Hematopoietic multipotent progenitor cell treated with erythropoietin and hydrocortisone succinate and interleukin-3 and kit ligand, for 4 days (in vitro differentiated cells): Measurements from ENCODE around the gene SCN1B.
"Not testable (repeated sequence)": the region's sequence is repeated elsewhere in the genome, so short reads cannot be mapped to it uniquely, and the experiment has no call there.

ENCODE experiments used
- DNase-seq: peaks from one replicate; pipeline ENCODE4 v3.0.0-alpha.2; 2015

SCN1B gene

GRCh38 chr19:35039881-35040825 lies 9.9 kb downstream of the SCN1B start:
- peak; percentile 55 for DNase-seq

GRCh38 chr19:35040826-35041547 lies 10.7 kb downstream of the SCN1B start:
- peak; percentile 88 for DNase-seq

DNA sequence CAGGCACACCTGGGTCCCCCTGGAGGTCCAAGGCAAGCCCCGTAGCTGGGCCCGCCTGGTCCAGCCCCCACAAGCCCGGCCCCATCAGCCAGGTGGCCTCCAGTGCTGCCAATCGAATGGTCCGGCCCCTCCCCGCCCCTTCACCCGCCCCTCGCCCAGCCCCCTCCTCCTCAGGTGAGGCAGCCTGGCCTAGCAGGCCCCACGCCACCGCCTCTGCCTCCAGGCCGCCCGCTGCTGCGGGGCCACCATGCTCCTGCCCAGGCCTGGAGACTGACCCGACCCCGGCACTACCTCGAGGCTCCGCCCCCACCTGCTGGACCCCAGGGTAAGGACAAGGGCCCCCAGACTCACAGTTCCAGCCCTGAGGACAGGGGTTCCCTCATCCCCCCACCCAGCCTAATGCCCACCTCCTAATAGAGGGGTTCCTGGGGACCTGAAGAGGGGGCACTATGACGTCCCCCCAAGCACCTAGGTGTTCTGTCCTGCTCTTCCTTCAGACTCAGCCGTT lies 11.3 kb downstream of the SCN1B start, which contains the start of gene HPN:
Gene HPN (plus strand): TSS at position 174 of the 508 bp plus-strand sequence. CDS start 786 bp downstream, outside the sequence.
- no peak for DNase-seq

DNA sequence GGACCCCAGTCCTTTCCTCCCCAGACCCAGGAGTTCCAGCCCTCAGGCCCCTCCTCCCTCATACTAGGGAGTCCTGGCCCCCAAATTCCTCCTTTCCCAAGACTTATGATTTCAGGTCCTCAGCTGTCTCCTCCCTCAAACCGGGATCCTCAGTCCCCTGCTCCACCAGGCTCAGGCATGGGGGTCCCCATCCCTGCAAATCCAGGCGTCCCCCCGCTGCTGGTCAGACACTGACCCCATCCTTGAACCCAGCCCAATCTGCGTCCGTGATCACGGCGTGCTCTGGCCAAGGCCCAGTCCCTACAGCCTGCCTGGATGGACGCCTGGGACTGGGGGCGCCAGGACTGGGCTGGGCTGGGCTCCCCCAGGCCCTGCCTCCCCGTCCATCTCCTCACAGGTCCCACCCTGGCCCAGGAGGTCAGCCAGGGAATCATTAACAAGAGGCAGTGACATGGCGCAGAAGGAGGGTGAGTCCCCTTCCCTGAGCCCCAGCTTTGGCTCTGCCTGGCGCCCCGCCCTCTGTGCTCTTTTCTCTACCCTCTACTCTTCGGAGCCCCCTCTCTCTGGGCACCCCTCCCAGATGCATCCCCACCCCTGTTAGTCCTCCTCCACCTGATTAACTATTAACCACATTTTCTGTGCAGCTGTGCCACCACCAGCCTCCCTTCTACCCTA lies 11.9 kb downstream of the SCN1B start:
- no peak for DNase-seq

DNA sequence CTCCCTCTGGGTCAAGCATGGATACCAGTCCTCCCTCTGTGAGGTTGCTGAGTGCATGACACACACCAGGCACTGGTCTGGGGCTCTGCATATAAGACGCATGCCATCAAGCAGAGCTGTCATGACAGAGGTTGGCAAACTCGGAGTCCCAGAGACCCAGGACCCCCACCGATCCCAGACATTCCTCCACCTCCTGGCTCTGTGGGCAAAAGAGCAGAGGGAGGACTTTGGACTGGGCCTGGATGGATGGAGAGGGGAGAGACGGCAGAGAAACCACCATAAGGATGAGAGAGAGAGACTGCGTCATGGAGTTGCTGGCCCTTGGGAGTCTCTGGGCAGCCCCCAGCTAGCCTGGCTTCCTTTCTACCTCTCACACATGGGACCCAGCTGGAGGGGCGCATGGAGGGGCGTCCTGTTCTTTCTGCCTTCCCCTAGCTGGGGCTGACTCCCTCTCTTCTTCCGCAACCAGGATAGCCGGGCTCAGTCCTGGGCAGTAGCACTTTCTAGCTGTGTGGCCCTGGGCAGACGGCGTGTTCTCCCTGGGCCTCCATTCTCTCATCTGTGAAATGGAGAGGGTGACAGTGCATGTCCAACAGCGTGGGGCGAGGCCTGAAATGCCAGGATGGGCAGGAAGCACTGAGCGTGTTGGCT lies 12.8 kb downstream of the SCN1B start:
- no peak for DNase-seq

DNA sequence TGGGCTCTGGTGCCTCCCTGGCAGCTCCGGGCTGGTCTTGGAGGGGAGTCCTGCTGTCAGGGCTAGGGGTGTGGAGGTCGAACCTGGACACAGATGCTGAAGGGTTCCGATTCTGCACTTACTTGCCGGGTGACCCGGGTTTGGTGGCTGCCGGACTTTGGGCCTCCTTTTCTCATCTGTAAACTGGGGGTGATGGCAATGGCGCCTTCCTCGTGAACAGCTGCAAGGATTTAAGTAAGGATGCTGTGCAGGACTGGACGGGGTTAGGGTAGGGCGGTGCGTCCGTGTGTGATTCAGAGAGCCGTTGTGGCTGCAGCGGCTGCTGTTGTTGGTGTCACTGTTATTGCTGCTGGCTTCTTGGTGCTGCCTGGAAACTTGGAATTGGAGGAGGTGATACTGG lies 13.6 kb downstream of the SCN1B start:
- no peak for DNase-seq

DNA sequence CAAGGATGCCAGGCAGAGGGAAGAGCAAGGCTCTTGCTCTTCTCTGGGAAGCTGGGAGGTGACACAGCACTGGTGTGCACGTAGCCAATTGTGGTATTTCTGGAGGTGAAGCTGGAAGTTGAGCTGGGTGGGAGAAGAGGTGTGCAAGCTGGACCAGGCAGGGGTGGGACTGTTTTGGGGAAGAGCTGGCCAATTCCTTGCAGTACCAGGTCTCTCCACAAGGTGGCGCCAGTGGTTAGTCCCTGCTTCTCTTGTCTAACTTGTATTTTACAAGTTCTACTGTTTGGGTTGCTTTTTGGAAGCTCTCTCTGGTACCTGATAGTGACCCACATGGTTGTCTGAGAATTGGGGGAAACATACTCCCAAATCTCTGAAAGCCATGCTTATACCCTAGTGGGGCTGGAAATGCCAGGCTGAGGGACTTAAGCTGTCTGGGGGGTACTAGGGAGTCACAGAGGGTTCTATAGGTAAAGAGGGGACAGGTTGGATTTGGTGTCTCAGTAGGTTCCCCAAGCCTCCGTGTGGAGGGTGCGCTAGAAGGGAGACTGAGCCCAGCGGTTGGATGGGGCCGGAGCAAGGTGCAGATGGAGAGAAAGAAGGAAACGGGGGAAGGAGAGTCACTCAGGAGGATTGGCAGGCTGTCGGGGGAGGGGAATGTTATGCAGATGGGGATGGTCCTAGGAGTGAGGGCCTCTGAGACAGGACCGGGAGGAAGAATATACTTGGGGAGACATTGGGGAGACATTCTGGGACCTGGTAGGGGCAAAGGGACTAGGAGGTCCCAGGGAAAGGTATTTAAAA lies 14.2 kb downstream of the SCN1B start:
- peak; percentile 68 for DNase-seq

DNA sequence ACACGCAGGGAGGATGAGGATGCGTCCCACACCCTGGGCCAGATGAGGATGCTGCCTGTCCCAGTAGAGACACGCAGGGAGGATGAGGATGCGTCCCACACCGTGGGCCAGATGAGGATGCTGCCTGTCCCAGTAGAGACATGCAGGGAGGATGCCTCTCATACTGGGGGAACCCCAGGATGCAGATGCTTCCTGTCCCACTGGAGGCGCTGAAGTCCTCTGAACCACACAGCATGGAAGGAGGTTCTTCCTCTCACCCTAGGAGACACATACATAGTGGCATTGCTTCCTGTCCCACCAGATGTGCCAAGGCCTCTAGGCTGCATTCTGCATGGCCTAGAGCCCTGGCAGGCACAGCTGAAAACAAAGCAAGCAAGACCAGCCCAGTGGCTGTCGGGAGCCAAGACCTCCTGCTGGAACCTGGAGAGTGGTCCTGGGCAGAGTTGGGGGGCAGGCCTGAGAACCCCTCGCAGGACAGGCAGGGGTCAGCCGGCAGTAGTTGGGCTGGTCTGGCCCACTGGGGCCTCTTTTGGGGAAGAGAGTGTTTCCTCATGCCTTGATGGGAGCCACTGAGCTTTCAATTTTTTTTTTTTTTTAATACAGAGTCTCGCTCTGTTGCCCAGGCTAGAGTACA lies 15.5 kb downstream of the SCN1B start:
- peak; percentile 92 for DNase-seq

GRCh38 chr19:35046461-35046860 lies 16.2 kb downstream of the SCN1B start:
- DNase-seq, result no peak

DNA sequence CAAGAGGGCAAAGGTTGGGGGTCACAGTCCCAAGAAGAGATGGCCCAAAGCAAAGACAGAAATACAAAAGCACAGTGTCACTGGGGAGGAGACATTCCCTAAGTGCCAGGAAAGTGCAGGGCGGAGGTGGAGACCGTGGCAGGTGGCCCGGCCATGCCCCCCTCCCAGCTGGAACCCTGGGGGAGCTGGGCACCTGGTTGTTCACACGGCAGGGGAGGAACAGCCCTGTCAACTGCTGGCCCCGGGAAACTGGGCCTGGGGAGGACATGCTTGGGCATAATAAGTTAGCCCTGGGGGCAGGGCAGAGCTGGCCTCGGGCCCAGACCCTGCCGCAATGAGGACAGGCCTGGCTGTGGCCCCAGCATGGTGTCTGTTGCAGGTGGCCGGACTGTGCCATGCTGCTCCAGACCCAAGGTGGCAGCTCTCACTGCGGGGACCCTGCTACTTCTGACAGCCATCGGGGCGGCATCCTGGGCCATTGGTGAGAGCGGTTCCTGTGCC lies 18.7 kb downstream of the SCN1B start:
- DNase-seq, result no peak

- DNase-seq, result no peak
These were observed 19.2 kb downstream of the SCN1B start for GRCh38 chr19:35049456-35049855.

DNA sequence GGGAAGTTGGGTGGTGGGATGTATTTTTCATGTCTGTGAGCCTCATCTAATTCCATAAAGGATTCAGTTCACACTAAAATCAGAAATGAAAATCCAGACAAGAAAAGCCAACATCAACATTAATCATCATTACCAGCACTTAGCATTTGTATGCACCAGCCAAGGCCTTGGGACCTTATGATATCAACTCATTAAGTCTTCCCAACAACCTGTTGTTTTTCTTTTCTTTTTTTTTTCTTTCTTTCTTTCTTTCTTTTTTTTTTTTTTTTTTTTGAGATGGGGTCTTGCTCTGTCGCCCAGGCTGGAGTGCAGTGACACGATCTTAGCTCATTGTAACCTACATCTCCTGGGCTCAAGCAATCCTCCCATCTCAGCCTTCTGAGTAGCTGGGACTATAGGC lies 20.4 kb downstream of the SCN1B start:
- not testable (repeated sequence) for DNase-seq

DNA sequence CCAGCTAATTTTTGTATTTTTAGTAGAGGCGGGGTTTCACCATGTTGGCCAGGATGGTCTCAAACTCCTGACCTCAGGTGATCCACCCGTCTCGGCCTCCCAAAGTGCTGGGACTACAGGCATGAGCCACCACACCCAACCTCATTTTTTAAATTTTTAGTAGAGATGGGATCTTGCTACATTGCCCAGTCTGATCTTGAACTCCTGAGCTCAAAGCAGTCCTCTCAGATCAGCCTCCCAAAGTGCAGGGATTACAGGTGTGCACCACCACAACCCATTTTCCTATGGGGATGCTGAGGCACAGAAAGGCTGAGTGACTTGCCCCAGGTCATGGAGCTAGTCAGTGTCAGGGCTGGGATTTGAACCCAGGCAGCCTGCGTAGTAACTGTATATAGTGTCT lies 21.0 kb downstream of the SCN1B start:
- DNase-seq, result not testable (repeated sequence)

GRCh38 chr19:35051796-35052195 lies 21.5 kb downstream of the SCN1B start:
- no peak for DNase-seq

GRCh38 chr19:35052599-35053190 lies 22.4 kb downstream of the SCN1B start:
- DNase-seq, result no peak

DNA sequence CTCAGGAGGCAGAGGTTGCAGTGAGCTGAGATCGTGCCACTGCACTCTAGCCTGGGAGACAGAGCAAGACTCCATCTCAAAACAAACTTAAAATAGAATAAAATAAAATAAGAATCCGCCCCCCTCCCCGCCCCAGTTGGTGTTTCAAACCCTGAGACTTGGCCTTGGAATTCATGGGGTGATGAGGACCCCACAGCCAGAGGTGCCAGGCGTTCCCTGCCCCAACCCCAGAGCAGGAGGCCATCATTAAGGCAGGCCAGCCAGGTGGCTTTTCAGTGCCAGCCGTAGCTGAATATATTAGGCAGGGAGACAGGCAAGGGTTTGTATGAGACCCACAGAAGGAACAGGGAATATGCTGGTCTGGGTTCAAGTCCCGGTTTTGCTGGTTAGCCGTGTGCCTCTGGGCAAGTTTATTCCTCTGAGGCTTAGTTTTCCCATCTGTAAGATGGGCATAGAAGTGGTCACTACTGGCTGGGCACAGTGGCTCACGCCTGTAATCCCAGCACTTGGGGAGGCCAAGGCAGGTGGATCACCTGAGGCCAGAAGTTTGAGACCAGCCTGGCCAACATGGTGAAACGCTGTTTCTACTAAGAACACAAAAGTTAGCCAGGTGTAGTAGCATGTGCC lies 23.5 kb downstream of the SCN1B start:
- DNase-seq, result no peak

- no peak for DNase-seq
These were observed 24.4 kb downstream of the SCN1B start for GRCh38 chr19:35054626-35055025.

GRCh38 chr19:35055715-35056179 lies 25.5 kb downstream of the SCN1B start:
- DNase-seq, result no peak

GRCh38 chr19:35056513-35057063 lies 26.3 kb downstream of the SCN1B start:
- no peak for DNase-seq

DNA sequence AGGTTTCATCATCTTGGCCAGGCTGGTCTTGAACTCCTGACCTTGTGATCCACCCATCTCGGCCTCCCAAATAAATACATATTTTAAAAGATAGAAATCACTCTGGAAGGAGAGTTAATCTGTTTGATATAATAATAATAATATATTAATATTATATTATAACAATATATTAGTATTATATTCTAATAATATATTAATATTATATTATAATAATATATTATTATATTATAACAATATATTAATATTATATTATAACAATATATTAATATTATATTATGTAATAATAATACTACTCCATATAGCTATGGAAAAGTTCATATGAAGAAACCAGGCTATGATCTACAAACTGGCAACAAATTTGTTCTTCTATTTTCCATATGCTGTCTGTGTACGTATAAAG lies 28.1 kb downstream of the SCN1B start:
- DNase-seq, result no peak
